Stimulated activated CD4-positive, alpha-beta T cell treated with anti-CD3 and anti-CD28 coated beads, Interleukin-1b, Interleukin-23, amount 100 ng/mL, for 24 hours (primary cell): ENCODE measurements around the gene LARP1.
"Not testable (repeated sequence)": the region's sequence is repeated elsewhere in the genome, so short reads cannot be mapped to it uniquely, and the experiment has no call there.

Experiments used
- DNase-seq, 4 experiments: peaks; one replicate each; pipeline ENCODE4 v3.0.0-alpha.2; 2020; ENCODE audit warnings: low read depth in 4 of 4, low spot score in 1 of 4

Gene LARP1

DNA sequence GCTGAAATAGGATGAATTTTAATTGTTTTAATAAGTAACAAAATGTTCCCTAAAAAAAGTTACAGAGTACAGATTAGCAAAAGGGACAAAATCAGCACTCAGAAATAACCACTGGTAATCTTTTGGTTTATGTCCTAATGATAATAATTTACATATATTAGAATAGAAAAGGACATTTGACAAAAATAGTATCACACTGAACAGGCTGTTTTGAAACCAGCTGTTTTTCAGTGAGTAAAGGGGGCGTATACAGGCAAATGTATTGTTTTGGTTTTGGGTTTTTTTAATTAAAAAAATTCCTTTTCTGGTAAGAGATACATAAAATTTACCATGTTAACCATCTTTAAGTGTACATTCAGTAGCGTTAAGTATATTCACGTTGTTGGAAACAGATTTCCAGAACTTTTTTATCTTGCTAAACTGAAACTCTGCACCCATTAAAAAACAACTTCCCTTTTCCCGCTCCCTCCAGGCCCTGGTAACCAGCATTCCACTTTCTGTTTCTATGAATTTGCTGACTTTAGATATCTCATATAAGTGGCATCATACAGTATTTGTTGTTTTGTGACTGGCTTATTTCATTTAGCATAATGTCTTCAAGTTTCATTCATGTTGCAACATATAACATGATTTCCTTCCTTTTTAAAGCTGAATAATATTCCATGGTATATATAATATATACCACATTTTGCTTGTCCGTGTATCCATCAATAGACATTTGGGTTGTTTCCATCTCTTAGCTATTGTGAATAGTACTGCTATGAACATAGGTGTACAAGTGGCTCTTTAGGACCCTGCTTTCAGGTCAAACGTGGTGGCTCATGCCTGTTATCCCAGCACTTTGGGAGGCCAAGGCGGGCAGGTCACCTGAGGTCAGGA is 20.6 kb upstream of the LARP1 start:
- no peak for DNase-seq

- not testable (repeated sequence) for DNase-seq
Measured at GRCh38 chr5:154735362-154735761, 19.8 kb upstream of the LARP1 start.

DNA sequence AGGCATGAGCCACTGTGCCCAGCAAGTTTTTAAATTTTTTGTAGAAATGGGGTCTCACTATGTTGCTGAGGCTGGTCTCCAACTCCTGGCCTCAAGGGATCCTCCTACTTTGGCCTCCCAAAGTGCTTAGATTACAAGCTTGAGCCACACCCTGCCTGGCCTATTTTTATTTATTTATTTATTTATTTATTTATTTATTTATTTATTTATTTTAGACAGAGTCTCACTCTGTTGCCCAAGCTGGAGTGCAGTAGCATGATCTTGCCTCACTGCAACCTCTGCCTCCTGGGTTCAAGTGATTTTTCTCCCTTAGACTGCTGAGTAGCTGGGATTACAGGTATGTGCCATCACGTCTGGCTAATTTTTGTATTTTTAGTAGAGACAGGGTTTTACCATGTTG is 18.8 kb upstream of the LARP1 start:
- DNase-seq, result not testable (repeated sequence)

DNA sequence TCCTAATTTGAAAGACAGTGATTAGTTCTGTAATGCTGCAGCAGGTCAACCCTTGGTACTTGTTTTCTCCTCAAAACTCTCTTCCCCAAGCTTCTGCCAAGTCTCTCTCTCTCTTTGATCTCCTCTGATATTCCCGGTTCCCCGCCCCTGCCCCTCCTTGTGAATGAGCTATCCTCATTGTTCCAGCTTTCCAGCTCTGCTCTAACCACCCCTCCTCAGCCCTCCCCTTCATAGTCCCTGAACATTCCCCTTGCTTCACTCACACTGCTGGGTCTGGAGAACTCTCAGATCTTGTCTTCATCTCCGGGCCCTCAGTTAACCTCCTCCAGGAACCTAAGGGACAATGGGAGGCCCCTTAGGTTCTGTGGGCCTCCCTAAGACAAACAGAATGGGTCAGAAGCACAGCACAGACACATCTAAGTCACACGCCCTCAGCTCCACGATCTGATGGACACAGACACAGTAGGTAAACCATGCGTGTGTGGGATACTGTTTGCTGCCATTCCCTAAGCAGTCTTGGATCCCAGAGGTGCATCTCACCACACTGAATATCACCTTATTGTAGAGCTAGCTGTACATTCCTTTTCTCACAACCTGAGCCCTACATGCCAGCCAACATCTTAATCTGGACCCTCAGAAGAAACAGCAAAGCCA is 17.4 kb upstream of the LARP1 start:
- DNase-seq, result no peak

- no peak for DNase-seq
Measured at GRCh38 chr5:154740483-154740882, 14.7 kb upstream of the LARP1 start.

- no peak for DNase-seq
Measured at GRCh38 chr5:154740957-154741356, 14.2 kb upstream of the LARP1 start.

- DNase-seq, result no peak
Measured at GRCh38 chr5:154741415-154741814, 13.8 kb upstream of the LARP1 start.

GRCh38 chr5:154743812-154744211 is 11.4 kb upstream of the LARP1 start:
- no peak for DNase-seq

DNA sequence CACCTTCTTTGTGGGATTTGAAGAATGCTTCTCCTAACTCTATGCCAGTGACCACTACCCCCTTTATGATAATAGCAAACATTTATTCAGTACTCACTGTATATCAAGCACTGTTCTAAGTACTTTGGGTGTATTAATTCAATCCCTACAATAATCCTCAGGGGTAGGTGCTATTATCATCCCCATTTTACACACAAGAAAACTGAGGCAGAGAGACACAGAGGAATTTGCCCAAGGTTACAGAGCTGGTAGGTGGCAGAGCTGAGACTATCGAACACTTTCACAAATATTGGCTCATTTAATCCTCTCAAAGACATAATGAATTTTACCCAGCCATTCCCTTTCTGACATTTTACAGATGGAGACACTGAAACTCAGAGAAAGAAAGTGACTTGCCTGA is 9.8 kb upstream of the LARP1 start:
- DNase-seq, result no peak

GRCh38 chr5:154749491-154749890 is 5.7 kb upstream of the LARP1 start:
- no peak for DNase-seq

DNA sequence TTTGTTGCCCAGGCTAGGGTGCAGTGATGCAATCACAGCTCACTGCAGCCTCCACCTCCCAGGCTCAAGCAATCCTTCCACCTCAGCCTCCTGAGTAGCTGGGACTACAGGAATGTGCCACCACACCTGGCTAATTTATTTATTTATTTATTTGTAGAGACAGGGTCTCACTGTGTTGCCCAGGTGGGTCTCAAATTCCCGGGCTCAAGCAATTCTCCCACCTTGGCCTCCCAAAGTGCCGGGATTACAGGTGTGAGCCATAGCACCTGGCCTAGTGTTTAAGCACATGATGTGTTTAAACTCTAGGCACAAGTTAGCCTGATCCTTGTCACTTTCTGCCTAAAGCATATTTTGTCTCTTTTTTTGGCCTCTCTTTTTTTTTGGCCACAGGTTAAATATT is 4.5 kb upstream of the LARP1 start:
- not testable (repeated sequence) for DNase-seq

- DNase-seq, result no peak
Measured at GRCh38 chr5:154751854-154752253, 3.3 kb upstream of the LARP1 start.

- DNase-seq, result no peak
Measured at GRCh38 chr5:154753792-154754191, 1.4 kb upstream of the LARP1 start.

GRCh38 chr5:154754460-154755360 is 467 bp upstream of the LARP1 start:
- peak; percentile 99 for DNase-seq

- peak in 1 of 4 experiments; percentile 17 for DNase-seq
Measured at GRCh38 chr5:154756009-154756867, 1.1 kb downstream of the LARP1 start.

GRCh38 chr5:154756868-154757813 is 2.0 kb downstream of the LARP1 start:
- DNase-seq, result peak in 2 of 4 experiments; percentile 35 to 46

- peak in 2 of 4 experiments; percentile 20 to 32 for DNase-seq
Measured at GRCh38 chr5:154757814-154758406, 2.7 kb downstream of the LARP1 start.

DNA sequence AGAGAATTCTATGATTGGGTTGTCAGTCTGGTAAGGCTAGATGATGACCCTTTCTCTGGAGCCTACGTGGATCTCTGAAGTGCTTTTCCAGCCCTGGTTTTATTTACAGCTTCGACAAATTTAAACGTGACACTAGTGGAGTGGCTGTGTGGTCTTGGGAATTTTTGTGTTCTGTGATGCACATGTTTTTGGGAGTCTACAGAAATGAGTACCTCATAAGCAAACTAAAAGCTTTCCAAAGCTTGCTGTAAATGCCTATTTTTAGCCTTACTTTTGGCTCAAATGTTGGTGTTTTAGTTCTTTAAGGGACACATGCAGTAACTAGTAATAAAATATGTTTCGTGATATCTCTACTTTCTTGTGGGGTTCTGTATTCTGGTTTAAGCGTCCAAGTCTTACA is 3.3 kb downstream of the LARP1 start:
- no peak for DNase-seq

DNA sequence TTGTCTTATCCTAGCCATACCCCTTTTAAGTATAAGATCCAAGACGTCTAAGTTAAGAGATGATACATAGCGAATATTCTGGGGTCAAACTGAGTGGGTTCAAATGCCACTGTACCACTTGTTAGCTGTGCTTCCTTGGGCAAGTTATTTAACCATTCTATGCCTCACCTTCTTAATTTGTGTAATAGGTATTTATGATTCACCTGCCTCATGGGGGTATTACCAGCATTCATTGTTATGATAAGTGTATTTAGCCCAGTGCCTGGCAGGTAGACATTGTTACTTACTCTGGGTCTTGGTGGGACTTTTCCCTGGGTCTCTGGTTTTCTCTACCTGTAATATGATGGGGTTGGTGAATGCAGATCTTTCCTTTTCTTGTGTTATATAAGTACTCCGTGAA is 3.8 kb downstream of the LARP1 start:
- no peak for DNase-seq
